ENCODE results near the gene GDF3.
A peak's percentile ranks its signal among the peaks of the same experiment; 100 is the strongest.
"Not testable (repeated sequence)": the region's sequence is repeated elsewhere in the genome, so short reads cannot be mapped to it uniquely, and the experiment has no call there.

Gene GDF3

DNA sequence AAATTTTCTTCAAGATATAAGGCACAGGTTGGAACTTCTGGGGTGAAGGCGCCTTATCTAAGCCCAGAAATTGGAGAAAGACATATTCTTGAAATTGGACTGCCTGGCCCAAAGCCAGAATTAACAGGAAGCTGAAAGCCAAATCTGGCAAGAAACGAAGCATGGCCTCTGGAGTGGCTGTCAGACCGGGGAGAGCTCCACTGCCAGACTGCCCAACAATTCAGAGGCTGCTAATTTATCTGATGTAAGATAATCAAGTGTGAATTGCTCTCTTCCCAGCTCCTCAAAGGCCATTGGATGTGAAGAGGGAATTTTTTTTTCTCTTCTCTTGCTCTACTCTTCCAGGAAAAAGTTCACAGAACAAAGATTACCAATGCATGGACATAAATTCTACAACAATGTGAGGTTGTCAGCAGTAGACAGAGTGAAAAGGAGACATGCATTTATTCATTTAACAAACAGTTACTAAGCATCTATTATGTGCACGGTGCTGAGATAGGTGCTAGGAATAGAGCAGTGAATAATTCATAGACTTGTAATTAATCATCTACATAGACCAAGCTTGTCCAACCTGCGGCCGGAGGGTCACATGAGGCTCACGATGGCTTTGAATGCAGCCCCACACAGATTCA lies at the start of gene GDF3:
Gene GDF3 (minus strand): TSS at position 210 of the 632 bp plus-strand sequence. CDS start 47 bp downstream, at position 163.
- Histone ChIP-seq H4K20me1 (no peaks in the 10 kb centered on the region), H3K4me1 (peaks cover 15% of the 10 kb centered on the region), H3K36me3 (no peaks in the 10 kb centered on the region), H3K4me3 (no peak within 1 kb of the TSS), H3K9me3 (no peaks in the 10 kb centered on the region), H3K27me3 (no peaks in the 10 kb centered on the region), H3K4me2 (peak within 1 kb of the TSS; percentile 49), H3K9ac (peak within 1 kb of the TSS; percentile 7; the same call in 1 of the 2 replicates), H3K27ac (no peak within 1 kb of the TSS)
- no peak for TF ChIP-seq Cebpa-rat (IDR thresholded peaks at IDR 0.05)

DNA sequence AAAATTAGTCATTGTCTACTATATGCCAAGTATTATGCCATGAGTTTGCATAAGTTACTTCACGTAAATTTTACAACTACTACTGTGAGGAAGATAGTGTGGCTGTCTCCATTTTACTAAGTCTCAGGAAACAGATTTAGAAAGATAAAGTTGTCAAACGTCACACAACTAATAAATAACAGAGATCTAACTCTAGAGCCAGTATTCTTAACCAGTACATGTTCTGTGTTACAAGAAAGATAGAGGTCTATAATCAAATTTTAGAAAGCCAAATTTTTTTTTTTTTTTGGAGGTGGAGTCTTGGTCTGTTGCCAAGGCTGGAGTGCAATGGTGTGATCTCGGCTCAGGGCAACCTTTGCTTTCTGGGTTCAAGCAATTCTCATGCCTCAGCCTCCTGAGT lies 37.4 kb upstream of the GDF3 start:
- no peak overlapping the region for H3K9ac ChIP-seq
- TF ChIP-seq Cebpa-rat (IDR thresholded peaks at IDR 0.05), result no peak
- H3K9me3 ChIP-seq, result no peaks in the 10 kb centered on the region
- no peak overlapping the region for H3K4me2 ChIP-seq
- H3K4me3 ChIP-seq, result no peak overlapping the region
- H4K20me1 ChIP-seq, result no peaks in the 10 kb centered on the region
- no peaks in the 10 kb centered on the region for H3K27me3 ChIP-seq
- H3K36me3 ChIP-seq, result no peaks in the 10 kb centered on the region
- H3K27ac ChIP-seq, result no peak overlapping the region
- H3K4me1 ChIP-seq, result no peaks in the 10 kb centered on the region

DNA sequence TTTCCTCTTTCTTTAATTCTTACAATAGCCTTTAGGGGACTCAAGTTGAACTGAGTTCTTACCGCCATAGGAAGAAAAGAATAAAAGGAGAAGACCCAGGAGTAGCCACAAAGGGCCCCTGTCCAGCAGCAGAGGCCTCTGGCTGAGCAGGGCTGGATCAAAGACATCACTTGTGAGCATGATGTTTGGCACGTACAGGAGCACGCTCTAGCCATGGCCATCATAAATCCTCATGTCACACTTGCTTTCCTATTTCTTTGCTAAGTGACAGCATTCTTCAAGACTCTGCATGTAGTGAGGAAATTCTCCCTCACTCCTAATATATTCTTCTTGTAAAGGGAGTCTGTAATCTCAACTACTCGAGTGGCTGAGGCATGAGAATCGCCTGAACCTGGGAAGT lies 35.9 kb upstream of the GDF3 start:
- Histone ChIP-seq H3K27ac (no peak overlapping the region), H3K4me2 (no peak overlapping the region), H3K27me3 (no peaks in the 10 kb centered on the region), H3K9ac (no peak overlapping the region), H3K9me3 (no peaks in the 10 kb centered on the region), H3K4me1 (no peaks in the 10 kb centered on the region), H3K36me3 (no peaks in the 10 kb centered on the region), H3K4me3 (no peak overlapping the region), H4K20me1 (no peaks in the 10 kb centered on the region)
- TF ChIP-seq Cebpa-rat (IDR thresholded peaks at IDR 0.05), result no peak

DNA sequence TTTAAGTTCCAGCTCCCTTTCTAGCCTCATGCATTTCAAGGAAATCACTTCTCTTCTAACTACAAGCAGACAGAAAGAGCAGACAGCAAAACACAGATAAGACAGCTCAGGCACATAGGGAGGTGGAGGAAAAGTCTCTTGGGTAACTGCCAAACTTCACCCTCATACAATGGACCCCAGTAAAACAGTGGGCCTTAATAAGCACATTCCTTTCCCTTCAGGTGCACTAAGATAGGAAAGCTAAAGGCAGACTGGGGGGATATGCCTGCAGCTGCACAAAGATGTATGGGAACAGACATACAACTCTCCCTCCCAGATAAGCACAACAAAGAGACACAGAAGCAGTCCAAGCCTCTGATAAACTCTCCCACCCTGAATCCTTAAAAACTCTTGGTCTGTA lies 35.4 kb upstream of the GDF3 start:
- not testable (repeated sequence) for H3K9ac ChIP-seq, H3K36me3 ChIP-seq, H3K4me1 ChIP-seq, H3K4me2 ChIP-seq, H3K4me3 ChIP-seq, H3K27me3 ChIP-seq, H4K20me1 ChIP-seq, H3K27ac ChIP-seq, H3K9me3 ChIP-seq

DNA sequence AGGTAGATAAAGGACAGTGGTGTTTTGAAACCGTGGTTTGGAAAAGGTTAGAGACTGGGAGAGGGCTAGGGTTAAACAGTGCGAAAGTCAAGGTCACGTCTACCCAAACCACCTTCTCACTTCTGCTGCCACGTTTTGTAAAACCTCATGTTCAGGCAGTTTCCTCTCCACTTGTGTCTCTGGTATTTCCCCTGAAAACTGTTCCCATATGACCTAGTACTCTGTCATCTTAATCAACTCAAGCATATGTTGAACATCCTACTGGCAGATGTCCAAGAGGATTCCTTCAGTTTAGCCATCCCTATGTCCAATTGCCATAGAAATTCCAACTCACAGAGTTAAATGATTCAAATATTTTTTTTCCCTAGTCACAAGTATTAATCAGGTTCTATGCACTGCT lies 34.2 kb upstream of the GDF3 start:
- no peak overlapping the region for H3K9ac ChIP-seq

DNA sequence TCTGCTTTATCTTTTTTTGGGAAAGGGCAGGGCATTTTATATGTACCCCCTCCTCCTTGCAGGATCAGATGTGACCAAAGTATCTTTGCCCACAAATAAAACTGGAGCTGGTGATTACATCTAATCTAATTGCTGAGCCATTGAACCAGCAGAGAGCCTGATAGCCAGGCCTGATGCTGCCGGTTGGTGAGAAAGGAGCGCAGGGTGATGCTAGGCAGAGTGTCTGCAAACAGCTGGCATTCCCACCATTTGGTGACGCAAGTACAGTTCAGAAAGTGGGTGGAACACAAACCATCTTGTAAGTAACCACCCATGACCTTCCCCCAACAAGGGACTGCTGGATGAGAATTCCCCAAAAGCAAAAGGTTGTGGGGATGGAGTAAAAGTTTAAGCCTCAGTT lies 28.4 kb upstream of the GDF3 start:
- TF ChIP-seq Cebpa-rat (IDR thresholded peaks at IDR 0.05), result no peak
- no peak overlapping the region for H3K9ac ChIP-seq
- no peaks in the 10 kb centered on the region for H4K20me1 ChIP-seq
- H3K4me3 ChIP-seq, result no peak overlapping the region
- H3K4me1 ChIP-seq, result no peaks in the 10 kb centered on the region
- H3K27me3 ChIP-seq, result no peaks in the 10 kb centered on the region
- no peak overlapping the region for H3K4me2 ChIP-seq
- no peak overlapping the region for H3K27ac ChIP-seq
- no peaks in the 10 kb centered on the region for H3K9me3 ChIP-seq
- H3K36me3 ChIP-seq, result no peaks in the 10 kb centered on the region

More for the DNA sequence above, 34.2 kb upstream of the GDF3 start:
- no peak overlapping the region for H3K4me3 ChIP-seq
- H3K27me3 ChIP-seq, result no peaks in the 10 kb centered on the region
- no peaks in the 10 kb centered on the region for H3K4me1 ChIP-seq
- no peak overlapping the region for H3K4me2 ChIP-seq
- H3K36me3 ChIP-seq, result no peaks in the 10 kb centered on the region
- no peaks in the 10 kb centered on the region for H4K20me1 ChIP-seq
- no peak for TF ChIP-seq Cebpa-rat (IDR thresholded peaks at IDR 0.05)
- H3K27ac ChIP-seq, result no peak overlapping the region
- no peaks in the 10 kb centered on the region for H3K9me3 ChIP-seq

DNA sequence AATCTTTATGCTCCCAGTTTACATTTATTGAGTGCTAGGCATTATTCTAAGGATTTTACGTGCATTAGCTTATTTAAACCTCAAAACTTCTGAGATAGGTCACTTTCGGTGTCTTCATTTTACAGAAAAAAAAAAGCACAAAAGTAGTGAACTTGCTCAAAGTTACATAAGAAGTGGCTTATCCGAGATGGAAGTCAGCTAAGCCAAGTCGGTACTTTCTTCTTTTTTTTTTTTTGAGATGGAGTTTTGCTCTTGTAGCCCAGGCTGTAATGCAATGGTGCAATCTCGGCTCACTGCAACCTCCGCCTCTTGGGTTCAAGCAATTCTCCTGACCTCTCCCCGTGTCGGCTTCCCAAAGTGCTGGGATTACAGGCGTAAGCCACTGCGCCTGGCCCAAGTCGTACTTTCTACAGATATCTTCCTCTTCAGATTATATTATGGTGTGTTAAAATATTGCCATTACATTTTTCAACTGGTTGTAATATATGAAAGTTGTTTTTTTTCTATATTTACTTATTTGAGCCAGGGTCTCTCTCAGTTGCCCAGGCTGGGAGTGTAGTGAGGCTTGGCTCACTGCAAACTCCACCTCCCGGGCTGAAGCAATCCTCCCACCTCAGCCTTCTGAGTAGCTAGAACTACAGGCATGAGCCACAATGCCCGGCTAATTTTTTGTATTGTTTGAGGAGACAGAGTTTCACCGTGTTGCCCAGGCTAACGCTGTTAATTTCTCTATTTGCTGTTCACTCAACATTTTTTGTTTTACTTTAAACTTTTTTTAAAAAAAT lies 24.6 kb upstream of the GDF3 start:
- no peaks in the 10 kb centered on the region for H3K27me3 ChIP-seq
- H4K20me1 ChIP-seq, result no peaks in the 10 kb centered on the region
- no peaks in the 10 kb centered on the region for H3K36me3 ChIP-seq
- no peak overlapping the region for H3K9ac ChIP-seq
- no peaks in the 10 kb centered on the region for H3K4me1 ChIP-seq
- no peak overlapping the region for H3K4me3 ChIP-seq
- no peak for TF ChIP-seq Cebpa-rat (IDR thresholded peaks at IDR 0.05)
- H3K9me3 ChIP-seq, result no peaks in the 10 kb centered on the region
- no peak overlapping the region for H3K4me2 ChIP-seq
- no peak overlapping the region for H3K27ac ChIP-seq

DNA sequence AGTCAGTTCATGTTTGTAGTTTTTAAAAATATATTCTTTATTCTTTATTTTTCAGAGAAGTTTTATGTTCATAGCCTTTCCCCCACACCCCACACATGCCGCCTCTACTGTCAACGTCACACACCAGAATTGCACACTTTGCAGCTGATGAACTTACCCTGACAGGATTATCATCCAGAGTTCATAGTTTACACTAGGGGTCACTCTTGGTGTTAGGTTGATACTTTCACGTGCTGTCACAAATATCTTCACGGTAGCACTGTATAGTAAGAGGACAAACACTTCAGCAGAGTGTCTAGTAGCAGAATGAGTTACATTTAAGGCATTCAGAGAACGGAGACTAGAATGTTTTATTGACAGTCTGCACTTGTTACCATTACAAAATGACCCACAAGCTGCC lies 20.8 kb upstream of the GDF3 start:
- Histone ChIP-seq H3K4me3 (no peak overlapping the region), H3K4me1 (no peaks in the 10 kb centered on the region), H3K36me3 (no peaks in the 10 kb centered on the region), H3K9me3 (no peaks in the 10 kb centered on the region), H3K27ac (no peak overlapping the region), H3K4me2 (no peak overlapping the region), H3K27me3 (no peaks in the 10 kb centered on the region), H3K9ac (no peak overlapping the region), H4K20me1 (no peaks in the 10 kb centered on the region)
- TF ChIP-seq Cebpa-rat (IDR thresholded peaks at IDR 0.05), result no peak

DNA sequence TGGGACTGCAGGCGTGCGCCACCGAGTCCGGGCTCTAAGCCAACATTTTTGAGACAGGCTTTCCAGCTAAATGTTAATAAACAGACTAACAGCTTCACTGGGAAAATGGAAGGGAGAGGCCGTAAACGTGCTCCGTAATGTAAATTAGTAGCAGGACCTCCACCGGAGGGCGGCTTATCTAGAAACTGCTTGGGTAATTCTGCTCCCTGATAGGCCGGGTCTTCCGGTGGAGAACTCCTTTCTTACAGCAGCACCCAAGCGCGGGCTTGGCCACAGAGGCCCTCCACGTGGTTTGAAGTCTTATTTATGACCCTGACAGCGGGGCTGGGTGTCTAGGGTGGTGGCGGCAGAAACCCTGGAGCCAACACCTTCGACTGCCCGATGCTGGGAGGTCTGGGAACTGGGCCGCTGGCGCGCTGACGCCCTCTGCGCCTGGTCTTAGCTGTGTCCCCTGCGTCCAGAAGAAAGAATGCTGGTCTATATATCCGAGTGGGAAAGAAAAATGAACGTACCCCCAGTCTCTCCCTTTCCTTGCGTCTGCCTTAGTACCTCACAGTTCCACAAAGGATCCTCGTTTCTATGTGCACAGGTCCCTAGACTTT lies 17.4 kb upstream of the GDF3 start:
- Histone ChIP-seq H3K36me3 (no peaks in the 10 kb centered on the region), H3K4me1 (no peaks in the 10 kb centered on the region), H3K27me3 (no peaks in the 10 kb centered on the region), H3K9me3 (no peaks in the 10 kb centered on the region), H3K27ac (no peak overlapping the region), H3K9ac (no peak overlapping the region), H3K4me2 (no peak overlapping the region), H3K4me3 (no peak overlapping the region), H4K20me1 (no peaks in the 10 kb centered on the region)
- TF ChIP-seq Cebpa-rat (IDR thresholded peaks at IDR 0.05), result no peak

DNA sequence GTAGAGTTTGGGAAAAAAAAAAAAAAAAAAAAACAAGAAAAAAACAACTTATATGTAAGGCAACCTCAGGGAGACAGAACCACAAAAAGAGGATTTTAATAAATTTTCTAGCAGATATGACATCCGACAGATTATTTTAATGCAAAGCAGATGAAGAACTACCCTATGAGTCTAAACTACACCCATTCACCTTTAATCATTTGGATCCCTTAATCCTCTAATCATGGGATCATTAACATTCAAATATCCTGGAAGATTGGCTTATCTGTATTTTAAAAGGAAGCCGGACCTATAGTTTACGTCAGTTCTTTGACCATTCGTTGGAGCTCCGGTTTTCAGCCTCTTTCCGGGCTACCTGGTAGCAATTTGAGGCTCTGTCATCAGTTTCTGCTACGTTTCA lies 15.6 kb upstream of the GDF3 start, which contains the start of gene DPPA3:
Gene DPPA3 (plus strand): TSS at position 301 of the 400 bp plus-strand sequence. CDS start 138 bp downstream, outside the sequence.
- Histone ChIP-seq H3K4me2 (no peak within 1 kb of the TSS), H3K36me3 (no peaks in the 10 kb centered on the region), H3K9me3 (no peaks in the 10 kb centered on the region), H3K27me3 (no peaks in the 10 kb centered on the region), H3K9ac (no peak within 1 kb of the TSS), H3K4me1 (no peaks in the 10 kb centered on the region), H3K4me3 (no peak within 1 kb of the TSS), H3K27ac (no peak within 1 kb of the TSS), H4K20me1 (no peaks in the 10 kb centered on the region)
- no peak for TF ChIP-seq Cebpa-rat (IDR thresholded peaks at IDR 0.05)
